Measurements from ENCODE around the gene NCOR1. TPM values are rescaled to one million over a fixed set of nuclear protein-coding genes. Genes with fewer than 3 reads are reported as not detected.

Gene NCOR1
- total RNA-seq (2022; extraction: Qiagen RNA extraction), result 64.1 to 80.0 TPM (median 73.4 TPM) in 5 replicates

DNA sequence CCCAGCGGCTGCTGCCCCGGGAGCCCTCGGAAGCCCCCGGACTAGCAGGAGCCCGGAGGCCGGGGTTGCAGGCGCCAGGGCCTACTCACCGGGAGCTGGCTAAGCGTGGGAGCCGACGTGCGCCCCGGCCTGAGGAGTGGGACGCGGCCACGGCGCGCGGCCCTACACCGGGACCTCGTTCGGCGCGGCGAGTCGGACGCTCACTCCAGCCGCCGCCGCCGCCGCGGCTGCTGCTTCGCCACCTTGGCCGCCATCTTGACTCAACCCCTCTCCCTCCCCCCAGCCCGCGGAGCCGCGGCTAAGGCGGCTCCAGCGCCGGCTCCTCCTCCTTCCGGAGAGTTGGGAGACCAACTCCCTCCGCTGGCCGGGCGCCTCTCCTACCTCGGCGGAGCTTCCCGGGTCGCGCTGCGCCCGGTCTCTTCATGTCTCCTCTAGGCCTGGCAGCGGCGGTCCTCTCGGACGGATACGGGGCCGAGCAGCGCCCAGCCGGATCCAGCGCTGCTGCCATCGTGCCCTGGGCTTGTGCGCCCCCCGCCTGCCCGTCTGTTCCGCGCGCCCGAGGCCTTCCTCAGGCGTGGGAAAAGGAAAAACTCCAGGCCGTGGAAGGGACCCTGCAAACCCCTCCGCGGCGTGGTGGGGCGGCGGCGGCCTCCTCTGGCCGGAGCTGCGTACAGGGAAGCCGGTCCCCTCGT is at the start of gene NCOR1:
Gene NCOR1, minus strand, starts transcription at position 262 of the 692 bp plus-strand sequence. CDS start 20,965 bp downstream, outside the sequence.

DNA sequence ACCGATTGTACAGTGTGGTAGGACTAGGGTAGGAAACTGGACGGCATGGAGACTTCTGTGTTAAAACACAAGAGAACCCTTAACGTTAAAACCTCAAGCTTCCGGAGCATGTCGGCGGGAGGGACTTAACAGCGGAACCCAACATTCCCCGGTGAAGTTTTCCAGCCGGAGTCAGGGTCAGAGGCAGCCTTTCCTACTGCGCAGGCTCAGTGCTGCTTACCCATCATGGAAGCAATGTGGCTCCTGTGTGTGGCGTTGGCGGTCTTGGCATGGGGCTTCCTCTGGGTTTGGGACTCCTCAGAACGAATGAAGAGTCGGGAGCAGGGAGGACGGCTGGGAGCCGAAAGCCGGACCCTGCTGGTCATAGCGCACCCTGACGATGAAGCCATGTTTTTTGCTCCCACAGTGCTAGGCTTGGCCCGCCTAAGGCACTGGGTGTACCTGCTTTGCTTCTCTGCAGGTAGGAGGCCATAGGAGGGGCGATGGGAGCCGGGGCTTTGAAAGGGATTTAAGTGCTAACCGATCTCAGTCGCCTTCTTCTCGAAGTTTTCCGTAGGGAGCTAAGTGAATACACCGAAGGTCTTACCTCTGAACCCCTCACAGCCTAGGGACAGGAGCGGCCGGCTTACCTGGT is 1.8 kb upstream of the NCOR1 start, which contains the start of gene PIGL:
Gene PIGL, plus strand, starts transcription at position 209 of the 634 bp plus-strand sequence. Its CDS starts 17 bp downstream, at position 226.

GRCh38 chr17:15999141-15999973 is 216.0 kb downstream of the NCOR1 start, which contains the start of the genes TTC19 and ZSWIM7:
Gene TTC19, plus strand, starts transcription at chr17:15999824. Its CDS starts 25 bp downstream, at chr17:15999849.
Gene ZSWIM7, minus strand, starts transcription at chr17:15999704. Its CDS starts 110 bp downstream, at chr17:15999594.

Other genes starting within 250 kb of the NCOR1 start
- 43.9 to 50.1 TPM (median 49.3 TPM) in 5 replicates for gene ZSWIM7, start 215.8 kb downstream of the NCOR1 start, total RNA-seq (2022; extraction: Qiagen RNA extraction)
- 47.1 to 51.9 TPM (median 50.0 TPM) in 5 replicates for gene TTC19, start 215.7 kb downstream of the NCOR1 start, total RNA-seq (2022; extraction: Qiagen RNA extraction)
- 17.0 to 18.1 TPM (median 17.9 TPM) in 5 replicates for gene PIGL, start 1.7 kb upstream of the NCOR1 start, total RNA-seq (2022; extraction: Qiagen RNA extraction)
- 135 to 165 TPM (median 156 TPM) in 5 replicates for gene CENPV, start 137.9 kb upstream of the NCOR1 start, total RNA-seq (2022; extraction: Qiagen RNA extraction)
- gene UBB, start 165.6 kb upstream of the NCOR1 start, total RNA-seq (2022; extraction: Qiagen RNA extraction), result 1,946 to 2,234 TPM (median 2,087 TPM) in 5 replicates
- 0.19 to 0.90 TPM (median 0.41 TPM) in 5 replicates for gene TRPV2, start 200.0 kb upstream of the NCOR1 start, total RNA-seq (2022; extraction: Qiagen RNA extraction)

All from A549 treated with Mapracorat at 1 μM for 4 hours (cell line).